Measurements from ENCODE around the gene MALT1. TPM values are rescaled to one million over a fixed set of nuclear protein-coding genes. Genes with fewer than 3 reads are reported as not detected.

Gene MALT1
- total RNA-seq, 1 donor from 2014 or later, result 29.7 TPM

- Mint-ChIP-seq H3K4me1 (ENCODE audit: unreplicated experiment) (peaks cover 14% of the 10 kb centered on the region), H3K27ac (peak overlapping the region; percentile 88), H3K4me3 (peak overlapping the region; percentile 95), H3K36me3 (peaks cover 12% of the 10 kb centered on the region), H3K9me3 (no peaks in the 10 kb centered on the region), H3K27me3 (peaks cover 11% of the 10 kb centered on the region)
- DNase-seq (ENCODE audit: extremely low spot score, unreplicated experiment), result no peak
- peak; percentile 50 for TF ChIP-seq CTCF (conservative IDR thresholded peaks at IDR 0.05)
Measured at GRCh38 chr18:58671632-58672564, 633 bp downstream of the MALT1 start.

GRCh38 chr18:58674159-58674558 is 2.9 kb downstream of the MALT1 start:
- no peaks in the 10 kb centered on the region for H3K9me3 Mint-ChIP-seq
- no peak for DNase-seq (ENCODE audit: extremely low spot score, unreplicated experiment)
- H3K27ac Mint-ChIP-seq, result no peak overlapping the region
- peaks cover 19% of the 10 kb centered on the region for H3K36me3 Mint-ChIP-seq
- peak overlapping the region; percentile 17 for H3K4me3 Mint-ChIP-seq
- TF ChIP-seq CTCF (conservative IDR thresholded peaks at IDR 0.05), result no peak
- H3K27me3 Mint-ChIP-seq, result peaks cover 8% of the 10 kb centered on the region
- peaks cover 14% of the 10 kb centered on the region for H3K4me1 Mint-ChIP-seq (ENCODE audit: unreplicated experiment)

GRCh38 chr18:58674863-58675472 is 3.7 kb downstream of the MALT1 start:
- DNase-seq (ENCODE audit: extremely low spot score, unreplicated experiment), result no peak
- no peaks in the 10 kb centered on the region for H3K9me3 Mint-ChIP-seq
- peaks cover 4% of the 10 kb centered on the region for H3K27me3 Mint-ChIP-seq
- peaks cover 14% of the 10 kb centered on the region for H3K4me1 Mint-ChIP-seq (ENCODE audit: unreplicated experiment)
- no peak overlapping the region for H3K4me3 Mint-ChIP-seq
- TF ChIP-seq CTCF (conservative IDR thresholded peaks at IDR 0.05), result no peak
- H3K27ac Mint-ChIP-seq, result no peak overlapping the region
- H3K36me3 Mint-ChIP-seq, result peaks cover 19% of the 10 kb centered on the region

GRCh38 chr18:58676270-58676669 is 5.0 kb downstream of the MALT1 start:
- H3K27ac Mint-ChIP-seq, result no peak overlapping the region

More at GRCh38 chr18:58676270-58676669, 5.0 kb downstream of the MALT1 start:
- H3K36me3 Mint-ChIP-seq, result peaks cover 19% of the 10 kb centered on the region
- peaks cover 14% of the 10 kb centered on the region for H3K4me1 Mint-ChIP-seq (ENCODE audit: unreplicated experiment)
- no peak overlapping the region for H3K4me3 Mint-ChIP-seq
- H3K27me3 Mint-ChIP-seq, result no peaks in the 10 kb centered on the region
- no peak for DNase-seq (ENCODE audit: extremely low spot score, unreplicated experiment)
- no peaks in the 10 kb centered on the region for H3K9me3 Mint-ChIP-seq
- no peak for TF ChIP-seq CTCF (conservative IDR thresholded peaks at IDR 0.05)

Data from type B pancreatic cell (in vitro differentiated cells).